ENCODE measurements around the gene GLYR1.

GLYR1 gene

GRCh38 chr16:4803898-4804762 is 43.0 kb downstream of the GLYR1 start:
- H3K4me3 ChIP-seq (ENCODE audit: low read depth, low read length), result no peak overlapping the region
- no peaks in the 10 kb centered on the region for H3K27me3 ChIP-seq (ENCODE audit: insufficient read depth, low read depth, severe bottlenecking)
- peaks cover 67% of the 10 kb centered on the region for H3K36me3 ChIP-seq
- no peak for DNase-seq
- H3K9me3 ChIP-seq (ENCODE audit: severe bottlenecking), result no peaks in the 10 kb centered on the region
- H3K27ac ChIP-seq, result peak overlapping the region; percentile 95
- TF ChIP-seq CTCF (IDR thresholded peaks at IDR 0.05; ENCODE audit: low read depth, low read length), result no peak

- no peaks in the 10 kb centered on the region for H3K9me3 ChIP-seq (ENCODE audit: severe bottlenecking)
- peak; percentile 51 for DNase-seq
- H3K36me3 ChIP-seq, result peaks cover 70% of the 10 kb centered on the region
- peak overlapping the region; percentile 63 for H3K4me3 ChIP-seq (ENCODE audit: low read depth, low read length)
- H3K27me3 ChIP-seq (ENCODE audit: insufficient read depth, low read depth, severe bottlenecking), result no peaks in the 10 kb centered on the region
- no peak for TF ChIP-seq CTCF (IDR thresholded peaks at IDR 0.05; ENCODE audit: low read depth, low read length)
- H3K27ac ChIP-seq, result peak overlapping the region; percentile 95
These were observed 43.7 kb downstream of the GLYR1 start for GRCh38 chr16:4803401-4803844.

- peak overlapping the region; percentile 63 for H3K4me3 ChIP-seq (ENCODE audit: low read depth, low read length)
- peaks cover 72% of the 10 kb centered on the region for H3K36me3 ChIP-seq
These were observed 44.3 kb downstream of the GLYR1 start for GRCh38 chr16:4802659-4803287.

GRCh38 chr16:4801962-4802658 is 45.0 kb downstream of the GLYR1 start, which contains the start of gene ROGDI:
TSS of gene ROGDI (minus strand) at chr16:4802633. CDS start at chr16:4802571, 62 bp downstream.
- peaks cover 72% of the 10 kb centered on the region for H3K36me3 ChIP-seq
- TF ChIP-seq CTCF (IDR thresholded peaks at IDR 0.05; ENCODE audit: low read depth, low read length), result no peak

More at GRCh38 chr16:4802659-4803287, 44.3 kb downstream of the GLYR1 start:
- H3K9me3 ChIP-seq (ENCODE audit: severe bottlenecking), result no peaks in the 10 kb centered on the region
- no peak for TF ChIP-seq CTCF (IDR thresholded peaks at IDR 0.05; ENCODE audit: low read depth, low read length)
- H3K27me3 ChIP-seq (ENCODE audit: insufficient read depth, low read depth, severe bottlenecking), result no peaks in the 10 kb centered on the region
- peak; percentile 95 for DNase-seq
- H3K27ac ChIP-seq, result peak overlapping the region; percentile 95

GRCh38 chr16:4801051-4801961 is 45.8 kb downstream of the GLYR1 start:
- Histone ChIP-seq H3K9me3 (ENCODE audit: severe bottlenecking) (no peaks in the 10 kb centered on the region), H3K4me3 (ENCODE audit: low read depth, low read length) (peak overlapping the region; percentile 63), H3K27me3 (ENCODE audit: insufficient read depth, low read depth, severe bottlenecking) (no peaks in the 10 kb centered on the region), H3K36me3 (peaks cover 71% of the 10 kb centered on the region), H3K27ac (peak overlapping the region; percentile 95)
- DNase-seq, result no peak
- no peak for TF ChIP-seq CTCF (IDR thresholded peaks at IDR 0.05; ENCODE audit: low read depth, low read length)

More at GRCh38 chr16:4801962-4802658, 45.0 kb downstream of the GLYR1 start, which contains the start of gene ROGDI:
- peak; percentile 95 for DNase-seq
- Histone ChIP-seq H3K9me3 (ENCODE audit: severe bottlenecking) (no peaks in the 10 kb centered on the region), H3K27me3 (ENCODE audit: insufficient read depth, low read depth, severe bottlenecking) (no peaks in the 10 kb centered on the region), H3K27ac (peak within 1 kb of the TSS; percentile 95), H3K4me3 (ENCODE audit: low read depth, low read length) (peak within 1 kb of the TSS; percentile 63)
